ENCODE results near the gene SCAMP5. TPM values are rescaled to one million over a fixed set of nuclear protein-coding genes. Genes with fewer than 3 reads are reported as not detected.

The SCAMP5 gene
- total RNA-seq, 6 experiments from 2014 or later, result 6.4 to 11.2 (median 6.9) TPM

DNA sequence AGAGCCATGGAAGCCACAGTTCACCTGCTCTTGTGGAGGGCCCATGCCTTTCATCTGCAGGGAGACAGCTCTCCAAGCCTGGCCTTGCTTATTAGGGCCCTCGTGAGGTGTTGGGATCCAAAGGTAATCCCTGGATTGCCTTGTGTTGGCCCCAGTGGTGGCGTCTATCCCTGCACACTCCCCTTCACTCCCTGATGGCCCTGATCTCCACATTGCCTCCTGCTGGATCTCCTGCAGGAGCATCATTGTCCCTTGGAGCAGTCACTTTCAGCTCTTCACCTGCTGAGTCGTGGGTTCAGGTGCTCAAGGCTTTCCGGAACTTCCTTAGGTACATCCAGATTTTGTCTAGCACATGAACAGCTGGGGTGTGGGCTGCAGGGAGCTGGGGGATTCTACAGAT lies 35.1 kb downstream of the SCAMP5 start:
- Mint-ChIP-seq H3K27me3 (ENCODE audit: insufficient read depth) (peaks cover 4% of the 10 kb centered on the region), H3K27ac (peak overlapping the region; percentile 93), H3K4me1 (ENCODE audit: low read depth) (peaks cover 29% of the 10 kb centered on the region), H3K36me3 (ENCODE audit: low read depth) (no peaks in the 10 kb centered on the region), H3K9me3 (no peaks in the 10 kb centered on the region), H3K4me3 (no peak overlapping the region)
- TF ChIP-seq, protein P1, sequence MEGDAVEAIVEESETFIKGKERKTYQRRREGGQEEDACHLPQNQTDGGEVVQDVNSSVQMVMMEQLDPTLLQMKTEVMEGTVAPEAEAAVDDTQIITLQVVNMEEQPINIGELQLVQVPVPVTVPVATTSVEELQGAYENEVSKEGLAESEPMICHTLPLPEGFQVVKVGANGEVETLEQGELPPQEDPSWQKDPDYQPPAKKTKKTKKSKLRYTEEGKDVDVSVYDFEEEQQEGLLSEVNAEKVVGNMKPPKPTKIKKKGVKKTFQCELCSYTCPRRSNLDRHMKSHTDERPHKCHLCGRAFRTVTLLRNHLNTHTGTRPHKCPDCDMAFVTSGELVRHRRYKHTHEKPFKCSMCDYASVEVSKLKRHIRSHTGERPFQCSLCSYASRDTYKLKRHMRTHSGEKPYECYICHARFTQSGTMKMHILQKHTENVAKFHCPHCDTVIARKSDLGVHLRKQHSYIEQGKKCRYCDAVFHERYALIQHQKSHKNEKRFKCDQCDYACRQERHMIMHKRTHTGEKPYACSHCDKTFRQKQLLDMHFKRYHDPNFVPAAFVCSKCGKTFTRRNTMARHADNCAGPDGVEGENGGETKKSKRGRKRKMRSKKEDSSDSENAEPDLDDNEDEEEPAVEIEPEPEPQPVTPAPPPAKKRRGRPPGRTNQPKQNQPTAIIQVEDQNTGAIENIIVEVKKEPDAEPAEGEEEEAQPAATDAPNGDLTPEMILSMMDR (IDR thresholded peaks at IDR 0.05), result peak; percentile 31
- DNase-seq, result no peak

DNA sequence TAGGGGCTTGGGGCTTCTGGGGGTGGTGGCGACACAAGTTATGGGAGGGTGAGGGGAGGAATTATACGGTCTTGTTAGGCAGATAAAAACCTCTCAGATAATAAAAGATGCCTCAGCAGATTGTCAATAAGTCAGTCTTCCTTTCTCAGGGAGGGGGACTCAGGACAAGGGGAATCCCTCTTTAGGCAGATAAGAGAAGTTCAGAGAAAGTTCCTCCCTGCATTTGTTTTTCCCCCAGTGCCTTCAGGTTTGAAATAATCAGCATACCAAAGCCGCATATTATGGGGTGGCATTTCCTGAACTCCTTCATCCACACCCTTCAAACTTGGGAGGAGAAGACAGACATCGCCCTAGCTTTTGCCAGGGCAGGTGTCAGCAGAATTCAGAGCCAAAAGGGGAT lies 36.5 kb downstream of the SCAMP5 start:
- Mint-ChIP-seq H3K36me3 (ENCODE audit: low read depth) (peaks cover 7% of the 10 kb centered on the region), H3K4me1 (ENCODE audit: low read depth) (peaks cover 41% of the 10 kb centered on the region), H3K27ac (no peak overlapping the region), H3K27me3 (ENCODE audit: insufficient read depth) (peaks cover 6% of the 10 kb centered on the region), H3K4me3 (no peak overlapping the region), H3K9me3 (no peaks in the 10 kb centered on the region)
- TF ChIP-seq, protein P1 (IDR thresholded peaks at IDR 0.05), result no peak
- no peak for DNase-seq

DNA sequence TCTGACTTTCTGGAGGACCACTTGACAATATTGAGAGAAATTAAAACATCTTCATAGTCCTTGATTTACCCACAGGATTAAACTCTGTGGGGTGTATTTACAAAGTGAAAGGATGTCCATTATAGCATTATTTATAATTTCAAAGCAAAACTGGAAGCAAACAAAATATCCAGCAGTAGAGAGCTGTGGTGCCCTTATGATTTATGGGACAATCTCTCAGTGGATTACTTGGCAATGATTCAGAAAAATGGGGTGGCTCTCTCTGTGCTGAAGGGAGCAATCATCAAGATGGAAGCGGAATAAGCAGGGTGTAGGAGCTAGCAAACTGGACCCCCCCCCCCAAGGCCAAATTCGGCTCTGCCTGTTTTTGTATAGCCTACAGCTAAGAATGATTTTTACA lies 37.0 kb downstream of the SCAMP5 start:
- peaks cover 12% of the 10 kb centered on the region for H3K36me3 Mint-ChIP-seq (ENCODE audit: low read depth)
- H3K9me3 Mint-ChIP-seq, result no peaks in the 10 kb centered on the region
- H3K4me3 Mint-ChIP-seq, result no peak overlapping the region
- peaks cover 46% of the 10 kb centered on the region for H3K4me1 Mint-ChIP-seq (ENCODE audit: low read depth)
- no peak for DNase-seq
- peaks cover 6% of the 10 kb centered on the region for H3K27me3 Mint-ChIP-seq (ENCODE audit: insufficient read depth)
- TF ChIP-seq, protein P1 (IDR thresholded peaks at IDR 0.05), result no peak
- no peak overlapping the region for H3K27ac Mint-ChIP-seq

DNA sequence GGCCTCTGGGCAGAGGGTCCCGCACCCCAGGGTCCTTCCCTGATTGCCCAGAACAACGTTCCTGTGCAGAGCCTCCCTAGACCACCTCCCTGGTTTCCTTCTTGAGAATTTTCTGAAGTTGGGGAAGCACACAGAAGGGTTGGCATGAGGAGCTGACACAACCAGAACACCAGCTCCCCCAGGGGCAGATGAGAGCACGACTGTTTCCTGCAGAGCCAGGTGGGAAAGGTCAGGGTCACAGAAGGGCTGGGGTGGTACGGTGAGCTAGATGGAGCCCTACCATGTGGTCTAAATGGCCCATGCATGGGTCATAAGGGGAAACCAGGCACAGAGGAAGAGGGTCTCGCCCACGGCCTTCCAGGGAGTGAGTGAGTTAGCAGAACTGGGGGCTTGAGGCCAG lies 38.4 kb downstream of the SCAMP5 start:
- Mint-ChIP-seq H3K4me3 (no peak overlapping the region), H3K9me3 (no peaks in the 10 kb centered on the region), H3K27ac (no peak overlapping the region), H3K36me3 (ENCODE audit: low read depth) (peaks cover 18% of the 10 kb centered on the region), H3K27me3 (ENCODE audit: insufficient read depth) (peaks cover 7% of the 10 kb centered on the region), H3K4me1 (ENCODE audit: low read depth) (peaks cover 57% of the 10 kb centered on the region)
- no peak for DNase-seq
- TF ChIP-seq, protein P1 (IDR thresholded peaks at IDR 0.05), result no peak

DNA sequence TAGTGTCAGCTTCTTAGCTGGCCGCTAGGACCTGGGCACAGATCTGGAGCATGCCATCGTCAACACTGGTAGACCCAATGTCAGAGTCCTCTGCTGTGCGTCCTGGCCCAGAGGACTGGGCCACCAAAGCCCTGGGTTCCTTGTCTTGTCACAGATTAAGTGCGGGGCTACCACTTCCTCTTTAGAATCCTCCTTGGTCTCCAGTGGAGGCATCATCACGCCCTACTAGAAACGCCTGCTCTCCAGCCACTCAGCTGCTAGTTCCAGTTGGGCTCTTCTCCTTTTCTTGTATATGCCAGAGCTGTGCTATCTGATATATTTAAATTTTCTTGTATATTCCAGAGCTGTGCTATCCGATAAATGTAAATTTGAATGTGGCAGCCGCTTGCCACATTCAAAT lies 39.3 kb downstream of the SCAMP5 start:
- DNase-seq, result no peak
- TF ChIP-seq, protein P1 (IDR thresholded peaks at IDR 0.05), result no peak
- H3K36me3 Mint-ChIP-seq (ENCODE audit: low read depth), result peaks cover 18% of the 10 kb centered on the region
- peaks cover 49% of the 10 kb centered on the region for H3K4me1 Mint-ChIP-seq (ENCODE audit: low read depth)
- H3K27me3 Mint-ChIP-seq (ENCODE audit: insufficient read depth), result peaks cover 7% of the 10 kb centered on the region
- H3K9me3 Mint-ChIP-seq, result no peaks in the 10 kb centered on the region
- no peak overlapping the region for H3K4me3 Mint-ChIP-seq
- no peak overlapping the region for H3K27ac Mint-ChIP-seq

DNA sequence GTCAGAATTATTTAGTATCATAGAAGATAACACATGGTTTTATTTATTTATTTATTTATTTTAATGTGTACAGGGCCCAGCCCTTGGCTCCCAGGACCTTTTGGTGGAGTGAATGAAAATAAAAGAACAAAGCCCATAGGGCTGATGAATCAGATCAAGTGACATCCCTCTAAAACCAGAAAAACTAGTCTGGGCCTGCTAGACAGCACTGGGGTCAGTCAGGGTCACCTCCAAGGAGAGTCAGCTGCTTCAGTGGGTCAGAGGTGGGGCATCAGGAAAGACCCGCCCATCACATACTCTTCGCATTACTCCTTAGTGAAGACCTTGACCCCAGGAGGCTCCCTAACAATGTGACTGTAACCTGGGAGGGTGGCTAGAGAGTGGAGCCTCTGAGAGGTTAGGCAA lies 40.9 kb downstream of the SCAMP5 start:
- TF ChIP-seq, protein P1 (IDR thresholded peaks at IDR 0.05), result no peak
- Mint-ChIP-seq H3K4me1 (ENCODE audit: low read depth) (peaks cover 37% of the 10 kb centered on the region), H3K9me3 (no peaks in the 10 kb centered on the region), H3K27ac (no peak overlapping the region), H3K4me3 (no peak overlapping the region), H3K27me3 (ENCODE audit: insufficient read depth) (peaks cover 7% of the 10 kb centered on the region), H3K36me3 (ENCODE audit: low read depth) (peaks cover 18% of the 10 kb centered on the region)
- no peak for DNase-seq
